ENCODE results near the gene CFAP210. TPM values are rescaled to one million over a fixed set of nuclear protein-coding genes. Genes with fewer than 3 reads are reported as not detected.

Gene CFAP210
- total and polyA plus RNA-seq, 9 of the 15 experiments (the other 6 are each of a cell fraction or from before 2014, with no cell fraction given) = 0.75 to 3.6 (median 1.3) TPM

- no peak for TF ChIP-seq NELFE (IDR thresholded peaks at IDR 0.05; ENCODE audit: insufficient read depth, insufficient read length)
- no peak for TF ChIP-seq HDAC8 (tag; IDR thresholded peaks at IDR 0.05)
- 0 out of 4 replicates have a peak, but pooled peaks of 1 of the 2 experiments have one; percentile 36 for TF ChIP-seq TEAD1 (CRISPR knock-in tag; IDR thresholded peaks at IDR 0.05)
- TF ChIP-seq RCOR1 (IDR thresholded peaks at IDR 0.05; ENCODE audit: borderline replicate concordance in 1 of 2, low read depth in 2 of 2, low read length in 2 of 2) = no peak
- TF ChIP-seq MEF2A (IDR thresholded peaks at IDR 0.05; ENCODE audit: control insufficient read depth, low read depth, low read length) = no peak
- TF ChIP-seq EWSR1 (IDR thresholded peaks at IDR 0.05; ENCODE audit: borderline replicate concordance, low read depth, partially characterized antibody) = no peak
- no peak for TF ChIP-seq SIRT6 (IDR thresholded peaks at IDR 0.05; ENCODE audit: low read depth, low read length)
- no peak for TF ChIP-seq ZSCAN32 (CRISPR knock-in tag; IDR thresholded peaks at IDR 0.05)
- 0 out of 2 replicates have a peak, but pooled peaks have one; percentile 49 for TF ChIP-seq SMARCC2 (IDR thresholded peaks at IDR 0.05; ENCODE audit: low read depth)
- TF ChIP-seq EHMT2 (IDR thresholded peaks at IDR 0.05) = peak; percentile 40; the same call in 1 of the 2 replicates
- no peak for TF ChIP-seq E2F8 (IDR thresholded peaks at IDR 0.05; ENCODE audit: low read depth, partially characterized antibody)
- TF ChIP-seq MEF2D (tag; conservative IDR thresholded peaks at IDR 0.05; ENCODE audit: low read depth) = peak; percentile 75; the same call in 1 of the 2 replicates
- no peak for TF ChIP-seq TAL1 (IDR thresholded peaks at IDR 0.05)
- no peak for TF ChIP-seq KLF1 (tag; IDR thresholded peaks at IDR 0.05)
- TF ChIP-seq ZNF695 (CRISPR knock-in tag; IDR thresholded peaks at IDR 0.05) = no peak
- TF ChIP-seq PCBP1 (IDR thresholded peaks at IDR 0.05; ENCODE audit: low read depth, low read length, poor library complexity, severe bottlenecking) = no peak
- no peak for TF ChIP-seq ZNF586 (CRISPR knock-in tag; conservative IDR thresholded peaks at IDR 0.05)
- TF ChIP-seq ZNF280A (IDR thresholded peaks at IDR 0.05; ENCODE audit: low read depth, partially characterized antibody) = no peak
- no peak for TF ChIP-seq ZNF146 (CRISPR knock-in tag; IDR thresholded peaks at IDR 0.05; ENCODE audit: unreplicated experiment)
- peak; percentile 79 for TF ChIP-seq SOX6 (IDR thresholded peaks at IDR 0.05)
- no peak for TF ChIP-seq ARID3B (CRISPR knock-in tag; IDR thresholded peaks at IDR 0.05; ENCODE audit: borderline replicate concordance)
- peak in 1 of 2 experiments; percentile 55; a peak in 1 of 4 replicates for TF ChIP-seq TRIM24 (IDR thresholded peaks at IDR 0.05)
- TF ChIP-seq STAT5A (IDR thresholded peaks at IDR 0.05; ENCODE audit: borderline replicate concordance, low read length) = no peak
These were observed 22.9 kb upstream of the CFAP210 start (continued) for GRCh38 chr2:169716938-169717690.
